HG03139 (cell line): ENCODE data around the gene PWP2.
"Not testable (repeated sequence)": the region's sequence is repeated elsewhere in the genome, so short reads cannot be mapped to it uniquely, and the experiment has no call there.

Source experiments
- ATAC-seq: cut with Tn5 transposase; IDR thresholded peaks from one replicate; pipeline ENCODE4 v1.9.1; 2021; ENCODE audit not compliant: unreplicated experiment

Gene PWP2

DNA sequence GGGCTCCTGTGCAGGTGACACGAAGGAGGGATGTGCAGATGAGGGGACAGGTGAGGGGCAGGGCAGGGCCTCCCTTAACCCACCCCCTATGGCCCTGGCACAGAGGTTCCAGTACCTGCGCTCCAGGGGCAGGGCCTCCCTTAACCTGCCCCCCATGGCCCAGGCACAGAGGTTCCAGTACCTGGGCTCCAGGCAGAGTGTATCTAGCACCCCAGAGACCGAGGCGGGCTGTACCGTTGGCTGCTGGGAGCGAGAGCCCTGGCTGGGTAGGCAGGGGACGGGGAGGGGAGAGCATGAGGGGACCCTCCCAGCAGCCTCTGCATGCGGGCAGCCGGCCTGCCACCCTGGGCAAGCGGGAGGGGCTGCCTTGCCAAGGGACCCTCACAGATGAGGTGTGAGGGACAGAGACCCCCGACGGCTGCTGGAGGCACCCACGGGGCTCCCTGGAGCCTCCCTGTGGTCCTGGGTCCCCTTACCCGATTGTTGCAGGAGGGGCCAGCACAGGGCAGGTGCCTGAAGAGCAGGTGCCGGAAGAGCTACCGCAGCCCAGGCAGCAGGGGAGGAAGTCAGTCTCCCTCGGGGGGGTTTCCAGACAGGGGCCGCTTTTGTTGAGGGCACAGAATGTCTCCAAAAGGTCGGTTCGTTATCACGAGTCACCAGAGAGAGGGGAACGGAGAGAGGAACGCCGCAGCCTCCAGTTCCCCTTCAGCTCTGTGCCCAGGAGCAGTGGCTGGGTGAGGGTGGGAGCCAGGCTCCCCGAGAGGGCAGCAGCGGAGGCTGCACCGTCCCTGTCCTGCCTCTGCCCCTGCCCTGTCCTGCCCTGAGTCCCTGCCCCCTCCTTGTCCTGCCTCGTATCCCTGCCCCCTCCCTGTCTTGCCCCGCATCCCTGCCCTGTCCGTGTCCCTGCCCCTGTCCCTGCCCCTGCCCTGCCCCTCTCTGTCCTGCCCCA is 52.4 kb downstream of the PWP2 start:
- not testable (repeated sequence) for ATAC-seq

DNA sequence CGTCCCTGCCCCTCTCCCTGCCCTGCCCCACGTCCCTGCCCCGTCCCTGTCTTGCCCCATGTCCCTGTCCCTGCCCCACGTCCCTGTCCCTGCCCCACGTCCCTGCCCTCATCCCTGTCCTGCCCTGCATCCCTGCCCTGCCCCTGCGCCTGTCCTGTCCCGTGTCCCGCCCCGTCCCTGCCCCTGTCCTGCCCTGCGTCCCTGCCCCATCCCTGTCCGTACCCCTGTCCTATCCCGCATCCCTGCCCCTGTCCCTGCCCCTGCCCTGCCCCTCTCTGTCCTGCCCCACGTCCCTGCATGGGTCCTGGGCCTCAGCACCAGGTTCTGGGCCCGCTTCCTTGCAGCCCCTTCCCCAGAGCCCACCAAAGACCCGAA is 53.1 kb downstream of the PWP2 start:
- not testable (repeated sequence) for ATAC-seq

DNA sequence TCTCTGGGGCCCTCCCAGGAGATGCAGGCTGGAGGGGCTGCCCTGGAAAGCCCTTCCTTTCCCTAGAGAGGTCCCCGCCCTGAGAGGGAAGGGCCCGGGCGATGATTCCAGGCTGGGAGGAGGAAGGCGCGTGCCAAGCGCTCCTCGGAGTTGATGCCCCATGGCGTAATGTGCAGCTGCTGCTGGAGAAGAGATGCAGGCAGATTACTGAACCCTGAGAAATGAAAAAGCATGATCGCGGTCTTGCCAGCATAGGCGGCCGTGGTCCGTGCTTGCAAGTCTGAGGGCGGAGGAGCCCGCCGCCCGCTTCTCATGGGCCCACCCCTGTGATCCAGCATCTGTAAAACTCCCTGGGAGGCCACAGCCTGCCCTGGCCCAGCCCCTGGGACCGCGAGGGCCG is 53.6 kb downstream of the PWP2 start:
- ATAC-seq = not testable (repeated sequence)

DNA sequence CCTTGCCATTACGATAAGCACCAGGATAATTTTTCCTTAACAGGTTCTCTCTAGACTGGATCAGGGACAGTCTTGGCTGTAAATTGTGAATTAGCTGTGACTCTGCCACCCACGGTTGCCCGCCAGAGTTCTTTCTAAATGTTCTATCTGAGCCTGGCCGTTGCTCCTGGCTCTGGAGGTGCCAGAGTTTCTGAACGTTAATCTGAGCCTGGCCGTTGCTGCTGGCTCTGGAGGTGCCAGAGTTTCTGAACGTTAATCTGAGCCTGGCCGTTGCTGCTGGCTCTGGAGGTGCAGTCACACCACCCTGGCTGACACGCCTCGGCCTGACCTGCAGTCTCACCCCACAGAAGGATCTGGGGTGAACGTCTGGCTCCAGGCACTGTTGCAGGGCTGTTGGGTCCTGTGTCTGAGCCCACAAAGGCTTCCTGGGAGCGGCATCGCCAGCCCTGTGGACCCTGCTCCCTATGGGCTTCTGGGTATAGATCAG is 56.0 kb downstream of the PWP2 start:
- ATAC-seq = not testable (repeated sequence)

DNA sequence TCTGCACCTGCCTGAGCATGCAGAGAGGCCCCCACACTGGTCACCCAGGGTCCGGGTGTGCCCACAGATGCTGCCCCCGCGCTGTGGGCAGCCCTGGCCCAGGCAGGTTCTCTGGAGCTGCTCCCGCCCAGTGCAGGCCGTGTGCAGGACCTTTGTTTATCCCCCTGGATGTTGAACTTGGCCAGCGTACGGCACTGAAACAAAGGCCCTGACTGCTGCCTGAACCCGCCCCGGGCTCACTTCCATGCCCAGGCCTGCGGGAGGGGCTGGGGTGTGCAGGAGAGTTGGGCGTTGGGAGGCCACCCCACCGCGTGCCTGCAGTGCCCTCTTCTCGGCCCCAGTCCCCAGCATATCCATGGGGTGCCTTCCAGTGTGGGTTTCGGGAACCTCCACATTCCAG is 58.7 kb downstream of the PWP2 start:
- ATAC-seq = not testable (repeated sequence)

DNA sequence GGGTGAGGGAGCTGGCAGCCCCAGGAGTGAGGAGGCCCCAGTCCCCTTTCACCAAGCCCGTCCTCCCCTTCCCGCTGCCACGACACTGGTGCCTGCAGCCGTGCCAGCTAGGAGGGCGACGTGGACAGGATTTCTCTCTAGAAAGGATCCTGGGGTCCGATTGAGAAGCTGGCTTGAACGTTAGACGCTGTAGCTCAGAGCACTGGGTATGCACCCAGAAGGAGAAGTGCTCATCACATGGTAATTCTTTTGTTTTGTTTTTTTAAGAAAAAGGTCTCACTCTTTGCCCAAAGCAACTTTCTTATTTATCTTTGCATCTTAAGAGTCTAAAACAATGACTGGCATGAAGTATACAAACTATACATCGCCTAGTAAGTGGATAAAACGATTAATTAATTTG is 60.3 kb downstream of the PWP2 start:
- not testable (repeated sequence) for ATAC-seq

DNA sequence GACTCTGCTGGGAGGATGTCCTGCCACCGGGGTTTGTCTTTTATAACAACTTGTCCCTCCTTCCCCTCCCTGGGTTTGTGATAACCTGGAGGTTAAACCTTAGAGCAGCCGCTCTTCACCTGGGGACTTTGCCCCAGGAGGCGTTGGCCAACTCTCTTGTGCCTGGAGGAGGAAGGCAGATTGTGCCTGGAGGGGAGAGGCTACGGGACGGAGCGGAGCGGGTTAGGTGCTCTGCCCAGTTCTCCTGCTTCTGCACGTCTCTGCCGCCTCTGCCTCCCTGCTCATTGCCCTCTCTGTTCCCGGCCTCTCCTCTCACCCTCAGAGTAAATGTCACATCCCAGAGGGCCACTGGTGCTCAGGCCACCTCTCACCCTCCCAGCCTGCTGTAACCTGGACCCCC is 63.1 kb downstream of the PWP2 start:
- not testable (repeated sequence) for ATAC-seq

DNA sequence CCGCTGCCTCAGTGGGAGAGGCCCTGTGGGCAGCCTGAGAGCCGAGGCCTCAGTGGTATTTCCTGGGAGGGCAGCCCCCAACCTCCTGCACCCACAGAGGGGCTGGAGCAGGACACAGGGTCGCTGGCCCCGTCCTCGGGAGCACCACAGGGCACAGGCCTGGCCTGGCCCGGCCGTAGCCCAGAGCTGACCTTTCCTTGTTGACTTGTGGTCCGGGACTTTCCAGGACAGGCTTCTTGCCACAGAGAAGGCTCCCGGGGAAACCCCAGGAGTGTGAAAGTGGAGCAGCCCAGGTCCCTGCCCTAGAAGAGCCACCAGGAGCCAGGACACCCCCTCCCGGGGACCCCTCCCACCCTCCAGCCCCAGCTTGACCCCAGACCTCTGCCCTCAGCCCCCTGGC is 63.7 kb downstream of the PWP2 start:
- not testable (repeated sequence) for ATAC-seq

DNA sequence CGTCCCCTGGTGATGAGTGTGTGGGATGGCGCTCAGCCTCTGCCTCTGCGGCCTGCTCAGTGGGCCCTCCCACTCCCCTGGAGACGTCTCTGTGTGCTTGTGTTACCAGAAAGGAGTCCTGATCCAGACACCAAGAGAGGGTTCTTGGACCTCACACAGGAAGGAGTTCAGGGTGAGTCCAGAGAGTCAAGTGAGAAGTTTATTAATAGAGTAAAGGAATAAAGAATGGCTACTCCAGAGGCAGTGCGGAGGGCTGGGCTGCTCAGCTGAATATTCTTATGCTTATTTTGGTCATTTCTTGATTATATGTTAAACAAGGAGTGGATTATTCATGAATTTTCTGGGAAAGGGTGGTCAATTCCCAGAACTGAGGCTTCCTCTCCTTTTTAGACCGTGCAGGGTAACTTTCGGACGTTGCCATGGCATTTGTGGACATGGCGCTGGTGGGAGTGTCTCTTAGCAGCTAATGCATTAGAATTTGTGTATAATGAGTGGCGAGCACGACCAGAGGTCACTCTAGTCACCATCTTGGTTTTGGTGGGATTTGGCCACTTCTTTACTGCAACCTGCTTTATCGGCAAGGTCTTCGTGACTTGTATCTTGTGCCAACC is 64.9 kb downstream of the PWP2 start:
- ATAC-seq = not testable (repeated sequence)

DNA sequence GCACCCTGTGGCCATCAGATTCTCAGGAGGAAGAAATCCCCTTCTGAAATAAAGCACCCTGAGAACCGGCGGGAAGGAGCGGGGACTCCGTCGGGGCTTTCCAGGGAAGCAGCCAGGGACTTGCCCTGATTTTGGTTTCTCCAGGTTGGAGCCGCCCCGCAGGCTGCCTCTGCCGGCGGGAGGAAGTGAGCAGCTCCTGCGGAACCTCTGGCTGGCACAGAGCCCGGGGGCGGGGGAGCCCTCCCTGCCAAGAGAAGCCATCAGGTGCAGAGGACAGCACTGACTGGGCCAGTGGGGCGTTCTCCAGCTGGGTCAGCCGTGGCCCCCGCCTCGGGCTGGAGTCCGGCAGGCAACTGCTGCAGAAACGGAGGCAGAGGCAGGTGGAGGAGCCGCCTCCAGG is 65.5 kb downstream of the PWP2 start:
- not testable (repeated sequence) for ATAC-seq

DNA sequence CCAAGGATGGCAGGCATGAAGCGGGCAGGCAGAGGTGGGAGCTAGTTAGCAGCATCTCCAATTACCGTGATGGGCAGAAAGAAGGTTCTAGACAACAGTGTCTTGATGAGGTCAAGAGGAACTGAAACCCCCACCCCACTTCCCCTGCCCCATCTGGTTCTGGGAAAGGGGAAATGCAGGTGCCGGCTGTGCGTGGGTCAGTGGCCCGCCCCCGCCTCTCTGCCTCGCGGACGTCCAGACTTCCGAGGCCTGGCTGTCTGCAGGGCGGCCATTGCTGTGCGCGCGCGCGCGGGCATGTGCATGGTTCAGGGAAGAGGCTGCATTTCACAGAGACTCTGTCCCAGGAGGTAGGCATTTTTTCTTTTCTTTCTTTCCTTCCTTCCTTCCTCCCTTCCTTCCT is 68.0 kb downstream of the PWP2 start:
- ATAC-seq = not testable (repeated sequence)

DNA sequence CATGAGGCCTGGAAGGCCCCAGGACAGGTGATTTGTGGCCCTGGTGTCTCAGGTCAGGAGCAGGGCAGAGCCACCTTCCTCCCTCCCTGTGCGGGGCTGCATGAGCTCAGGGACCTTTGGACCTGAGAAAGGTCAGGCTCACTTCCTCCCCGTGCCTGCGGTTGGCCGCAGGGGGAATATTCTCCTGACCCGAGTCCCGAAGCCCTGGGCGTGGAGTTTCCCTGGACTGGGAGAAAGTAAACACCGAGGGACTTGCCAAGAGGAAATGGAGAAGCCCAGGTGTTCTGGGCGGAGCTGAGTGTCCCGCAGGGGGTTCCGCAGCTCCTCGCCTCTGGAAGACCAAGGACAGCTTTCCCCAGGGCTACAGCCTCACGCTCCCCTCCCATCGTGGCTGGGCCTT is 68.9 kb downstream of the PWP2 start:
- not testable (repeated sequence) for ATAC-seq
